GM12878 (cell line): ENCODE measurements around the gene TFAP2E. TPM values are rescaled to one million over a fixed set of nuclear protein-coding genes. Genes with fewer than 3 reads are reported as not detected.

ENCODE experiments used
- ATAC-seq: fragments of 200-7000 bp; cut with Tn5 transposase; 3 replicates; pipeline ENCODE4 v1.9.1; 2020; ENCODE audit warnings: mild to moderate bottlenecking, moderate library complexity
- BruUV-seq: library from RNA; stranded (reverse); fragments of 400-500 nt; replicated peaks from 2 replicates; lab custom pipeline; 2021; lab: Mats Ljungman, UMichigan
- CTCF ChIA-PET: fragments of 300-600 bp; sonication (Branson Sonifier 250); formaldehyde crosslinking; extraction: SDS; loops from one replicate; lab custom pipeline; 2021; ENCODE audit warnings: inconsistent platforms; lab: Yijun Ruan, JAX
- POLR2A ChIA-PET: fragments of 350-600 bp; formaldehyde crosslinking; extraction: SDS; loops from one replicate; lab custom pipeline; 2021; ENCODE audit warnings: inconsistent platforms; lab: Charles Lee
- RAD21 ChIA-PET: fragments of 300-600 bp; sonication (Branson Sonifier 250); formaldehyde crosslinking; loops from one replicate; lab custom pipeline; 2023; ENCODE audit warnings: antibody characterized with exemption; ENCODE audit not compliant: unreplicated experiment; lab: Charles Lee
- SMC1A ChIA-PET: fragments of 300-600 bp; sonication (Branson Sonifier 250); formaldehyde crosslinking; loops from one replicate; lab custom pipeline; 2023; ENCODE audit not compliant: unreplicated experiment, uncharacterized antibody; lab: Charles Lee
- DNase-seq: peaks from one replicate; pipeline ENCODE4 v3.0.0-alpha.2; 2011; ENCODE audit warnings: low read depth, low spot score
- FAIRE-seq: peaks from 3 replicates; lab custom pipeline; 2011; peaks lifted over from hg19 to GRCh38; lab: Jason Lieb, UNC
- H2AFZ ChIP-seq: 2 replicates; pipeline ENCODE4 v1.6.0; 2011; ENCODE audit warnings: low read depth, low read length, control low read depth; ENCODE audit not compliant: control insufficient read depth
- H3K27ac ChIP-seq: 2 replicates; pipeline ENCODE4 v1.5.1; 2011; ENCODE audit warnings: control low read depth; ENCODE audit not compliant: control insufficient read depth, insufficient read depth
- H3K27me3 ChIP-seq, 2 experiments: replicated peaks in 1 of 2; 2 replicates each; pipeline versions ENCODE4 v1.6.0 to v1.6.1; 2011; ENCODE audit warnings: low read length in 1 of 2; ENCODE audit not compliant: control insufficient read depth in 2 of 2, insufficient read depth in 2 of 2
- H3K36me3 ChIP-seq, 2 experiments: 2 replicates each; pipeline ENCODE4 v1.5.1; 2011; ENCODE audit warnings: low read length in 1 of 2; ENCODE audit not compliant: control insufficient read depth in 2 of 2, insufficient read depth in 2 of 2
- H3K4me1 ChIP-seq: 2 replicates; pipeline ENCODE4 v1.6.1; 2011; ENCODE audit warnings: mild to moderate bottlenecking, low read length, moderate library complexity, mixed read lengths; ENCODE audit not compliant: control insufficient read depth, insufficient read depth
- H3K4me2 ChIP-seq: 2 replicates; pipeline ENCODE4 v1.6.0; 2011; ENCODE audit warnings: control low read depth; ENCODE audit not compliant: control insufficient read depth, insufficient read depth
- H3K4me3 ChIP-seq: fragments of 200-600 bp; sonication (generic); 2 replicates; pipeline ENCODE4 v1.5.1; 2016
- H3K79me2 ChIP-seq: 2 replicates; pipeline ENCODE4 v1.6.0; 2011; ENCODE audit warnings: low read length; ENCODE audit not compliant: control insufficient read depth, insufficient read depth
- H3K9ac ChIP-seq: 2 replicates; pipeline ENCODE4 v1.8.0; 2011; ENCODE audit warnings: low read length, control low read depth, mixed read lengths; ENCODE audit not compliant: control insufficient read depth, insufficient read depth
- H3K9me3 ChIP-seq: replicated peaks from 3 replicates; pipeline ENCODE4 v1.5.1; 2011; ENCODE audit warnings: mild to moderate bottlenecking, low read length; ENCODE audit not compliant: control insufficient read depth, insufficient read depth
- H4K20me1 ChIP-seq: 2 replicates; pipeline ENCODE4 v1.6.0; 2011; ENCODE audit not compliant: control insufficient read depth, insufficient read depth
- ATF7 ChIP-seq: fragments of 450-650 bp; IDR thresholded peaks from 2 replicates; pipeline ENCODE4 v1.6.1; 2016; ENCODE audit warnings: low read depth, mild to moderate bottlenecking
- CBX3 ChIP-seq: fragments of 200-600 bp; sonication (generic); IDR thresholded peaks from 2 replicates; pipeline ENCODE4 v1.6.1; 2016; ENCODE audit warnings: low read depth, borderline replicate concordance
- EP300 ChIP-seq, 2 experiments: fragments of 150-350 bp in 1 of 2; IDR thresholded peaks; 2 replicates each; pipeline ENCODE4 v1.6.1; 2011 to 2012; ENCODE audit warnings: low read depth in 2 of 2, low read length in 2 of 2, borderline replicate concordance in 1 of 2, improper control_type of control experiment in 1 of 2, inconsistent platforms in 1 of 2; ENCODE audit not compliant: control insufficient read depth in 1 of 2
- JUND ChIP-seq: IDR thresholded peaks from 2 replicates; pipeline ENCODE4 v1.6.1; 2012; ENCODE audit warnings: low read depth, mild to moderate bottlenecking, low read length, improper control_type of control experiment, moderate library complexity
- KDM1A ChIP-seq: fragments of 200-600 bp; sonication (generic); IDR thresholded peaks from 2 replicates; pipeline ENCODE4 v1.6.1; 2016; ENCODE audit warnings: borderline replicate concordance
- NR2F1 ChIP-seq: fragments of 450-650 bp; conservative IDR thresholded peaks from 2 replicates; pipeline ENCODE4 v1.6.1; 2017; ENCODE audit warnings: mild to moderate bottlenecking
- SMARCA5 ChIP-seq: fragments of 450-650 bp; IDR thresholded peaks from 2 replicates; pipeline ENCODE4 v1.6.1; 2017; ENCODE audit warnings: mild to moderate bottlenecking
- SP1 ChIP-seq: IDR thresholded peaks from one replicate; pipeline ENCODE4 v1.6.1; 2011; ENCODE audit warnings: low read depth, low read length
- STAT1 ChIP-seq: fragments of 450-650 bp; conservative IDR thresholded peaks from 2 replicates; pipeline ENCODE4 v1.6.1; 2014; ENCODE audit warnings: antibody characterized with exemption, mild to moderate bottlenecking
- TARDBP ChIP-seq: IDR thresholded peaks from 2 replicates; pipeline ENCODE4 v1.6.1; 2016; ENCODE audit warnings: borderline replicate concordance
- TCF12 ChIP-seq: IDR thresholded peaks from 2 replicates; pipeline ENCODE4 v1.6.1; 2011; ENCODE audit warnings: low read depth, mild to moderate bottlenecking, low read length
- USF2 ChIP-seq: IDR thresholded peaks from 2 replicates; pipeline ENCODE4 v1.6.1; 2011; ENCODE audit warnings: low read depth, low read length, improper control_type of control experiment, borderline replicate concordance
- ZBTB33 ChIP-seq: fragments of 450-650 bp; IDR thresholded peaks from 2 replicates; pipeline ENCODE4 v1.6.1; 2017; ENCODE audit warnings: mild to moderate bottlenecking
- ZNF622 ChIP-seq: fragments of 450-650 bp; IDR thresholded peaks from 2 replicates; pipeline ENCODE4 v1.6.1; 2017; ENCODE audit warnings: mild to moderate bottlenecking, inconsistent platforms
- WGBS: methylation state at CpG from one replicate; pipeline ENCODE4 v1.1.6; 2016; ENCODE audit warnings: low lambda C conversion rate; ENCODE audit not compliant: insufficient replicate concordance, insufficient coverage; ENCODE audit errors: missing lambda C conversion rate; 5-methylcytosine and 5-hydroxymethylcytosine counted together
- in situ Hi-C: fragments of 300-500 bp; cut with MboI; formaldehyde crosslinking; loops from 9 replicates; pipeline ENCODE4 v1.14.3; 2018; ENCODE audit warnings: mixed read lengths
- intact Hi-C: fragments of 100-400 bp; cut with micrococcal nuclease; formaldehyde crosslinking; loops from one replicate; pipeline ENCODE4 v1.14.2; 2022; ENCODE audit not compliant: unreplicated experiment
- polyA plus RNA-seq, 11 experiments: library from polyadenylated mRNA; depleted of rRNA in 4 of 11; unstranded in 6 of 11; stranded (reverse) in 5 of 11; fragments of >200 nt; fragmentation: Nextera tagmentation in 4 of 11; fragmentation: Illumina TruSeq in 1 of 11; extraction: Ambion mirVana in 4 of 11; extraction: Trizol in 1 of 11; gene quantifications; 1 replicate in 1 of 11; 2 replicates in 10 of 11; pipeline versions ENCODE4 v1.2.1 to v1.2.3, GENCODE V29; 2011 to 2016; ENCODE audit warnings: inconsistent platforms in 2 of 11, missing spikeins in 2 of 11, low read depth in 1 of 11
- total RNA-seq, 4 experiments: library from RNA; depleted of rRNA in 3 of 4; stranded (reverse); fragments of >200 nt in 3 of 4; fragmentation: Illumina TruSeq in 1 of 4; extraction: Trizol in 1 of 4; gene quantifications; 2 replicates each; pipeline versions ENCODE4 v1.2.1 to v1.2.3, GENCODE V29; 2013 to 2021

TFAP2E gene
- total and polyA plus RNA-seq, 10 of the 15 experiments (the other 5 are each of a cell fraction or from before 2014, with no cell fraction given): 0.10 to 1.1 (median 0.43) TPM

DNA sequence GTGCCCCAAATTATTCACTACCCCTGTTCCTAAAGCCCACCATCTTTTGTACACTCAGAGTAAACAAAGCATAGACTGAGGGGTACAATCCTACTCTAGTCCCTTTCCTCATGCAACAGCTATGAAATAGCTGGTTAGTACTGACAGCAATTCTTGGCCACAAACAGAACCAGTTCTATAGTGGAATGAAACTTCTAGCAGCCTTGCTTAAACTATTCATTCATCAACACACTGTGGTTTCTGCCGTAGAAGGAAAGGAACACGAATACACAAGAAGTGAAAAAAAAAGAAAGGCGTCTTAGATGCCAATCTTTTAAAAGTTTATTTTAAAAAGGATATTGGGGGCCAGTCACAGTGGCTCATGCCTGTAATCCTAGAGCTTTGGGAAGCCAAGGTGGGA, 58.3 kb downstream of the TFAP2E start:
- Histone ChIP-seq H3K9ac (no peak overlapping the region), H3K79me2 (peaks cover 26% of the 10 kb centered on the region), H3K36me3 (peaks cover 2 to 48% of the 10 kb centered on the region in 2 experiments), H3K4me2 (no peak overlapping the region), H3K9me3 (no peaks in the 10 kb centered on the region), H4K20me1 (no peaks in the 10 kb centered on the region), H3K4me1 (no peaks in the 10 kb centered on the region), H3K27me3 (no peaks in the 10 kb centered on the region), H2AFZ (no peak overlapping the region), H3K27ac (no peak overlapping the region), H3K4me3 (no peak overlapping the region)
- WGBS: 100% methylated on average over 3 of the region's 3 CpGs
- ChIA-PET CTCF (no interaction called here), RAD21 (no interaction called here), POLR2A (no interaction called here), SMC1A (no interaction called here)
- no TSS peak for BruUV-seq
- TF ChIP-seq SP1 (no peak), ZNF622 (no peak), ZBTB33 (no peak), TARDBP (no peak), TCF12 (no peak), KDM1A (no peak), USF2 (no peak), JUND (no peak), SMARCA5 (no peak), NR2F1 (no peak), STAT1 (no peak), EP300 (IDR thresholded peaks at IDR 0.05; ENCODE audit: borderline replicate concordance in 1 of 2, control insufficient read depth in 1 of 2, low read depth in 2 of 2, low read length in 2 of 2) (no peak), CBX3 (no peak), ATF7 (no peak)
- DNase-seq: no peak
- no peak for FAIRE-seq
- in situ Hi-C loops (loop anchor here (5.0 kb wide), 1 partner anchor 96 kb away; no protein-coding TSS in a partner anchor), intact Hi-C loops (no loop called here)
- ATAC-seq: no peak
